Measurements from ENCODE around the gene PRSS22.

GRCh38 chr16:2828876-2829430 is 29.0 kb downstream of the PRSS22 start:
- TF ChIP-seq, protein P1, sequence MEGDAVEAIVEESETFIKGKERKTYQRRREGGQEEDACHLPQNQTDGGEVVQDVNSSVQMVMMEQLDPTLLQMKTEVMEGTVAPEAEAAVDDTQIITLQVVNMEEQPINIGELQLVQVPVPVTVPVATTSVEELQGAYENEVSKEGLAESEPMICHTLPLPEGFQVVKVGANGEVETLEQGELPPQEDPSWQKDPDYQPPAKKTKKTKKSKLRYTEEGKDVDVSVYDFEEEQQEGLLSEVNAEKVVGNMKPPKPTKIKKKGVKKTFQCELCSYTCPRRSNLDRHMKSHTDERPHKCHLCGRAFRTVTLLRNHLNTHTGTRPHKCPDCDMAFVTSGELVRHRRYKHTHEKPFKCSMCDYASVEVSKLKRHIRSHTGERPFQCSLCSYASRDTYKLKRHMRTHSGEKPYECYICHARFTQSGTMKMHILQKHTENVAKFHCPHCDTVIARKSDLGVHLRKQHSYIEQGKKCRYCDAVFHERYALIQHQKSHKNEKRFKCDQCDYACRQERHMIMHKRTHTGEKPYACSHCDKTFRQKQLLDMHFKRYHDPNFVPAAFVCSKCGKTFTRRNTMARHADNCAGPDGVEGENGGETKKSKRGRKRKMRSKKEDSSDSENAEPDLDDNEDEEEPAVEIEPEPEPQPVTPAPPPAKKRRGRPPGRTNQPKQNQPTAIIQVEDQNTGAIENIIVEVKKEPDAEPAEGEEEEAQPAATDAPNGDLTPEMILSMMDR (IDR thresholded peaks at IDR 0.05) = no peak
- TF ChIP-seq POLR2A (IDR thresholded peaks at IDR 0.05) = no peak
